ENCODE data around the gene ELMO2.
A peak's percentile ranks its signal among the peaks of the same experiment; 100 is the strongest.

ELMO2 gene

DNA sequence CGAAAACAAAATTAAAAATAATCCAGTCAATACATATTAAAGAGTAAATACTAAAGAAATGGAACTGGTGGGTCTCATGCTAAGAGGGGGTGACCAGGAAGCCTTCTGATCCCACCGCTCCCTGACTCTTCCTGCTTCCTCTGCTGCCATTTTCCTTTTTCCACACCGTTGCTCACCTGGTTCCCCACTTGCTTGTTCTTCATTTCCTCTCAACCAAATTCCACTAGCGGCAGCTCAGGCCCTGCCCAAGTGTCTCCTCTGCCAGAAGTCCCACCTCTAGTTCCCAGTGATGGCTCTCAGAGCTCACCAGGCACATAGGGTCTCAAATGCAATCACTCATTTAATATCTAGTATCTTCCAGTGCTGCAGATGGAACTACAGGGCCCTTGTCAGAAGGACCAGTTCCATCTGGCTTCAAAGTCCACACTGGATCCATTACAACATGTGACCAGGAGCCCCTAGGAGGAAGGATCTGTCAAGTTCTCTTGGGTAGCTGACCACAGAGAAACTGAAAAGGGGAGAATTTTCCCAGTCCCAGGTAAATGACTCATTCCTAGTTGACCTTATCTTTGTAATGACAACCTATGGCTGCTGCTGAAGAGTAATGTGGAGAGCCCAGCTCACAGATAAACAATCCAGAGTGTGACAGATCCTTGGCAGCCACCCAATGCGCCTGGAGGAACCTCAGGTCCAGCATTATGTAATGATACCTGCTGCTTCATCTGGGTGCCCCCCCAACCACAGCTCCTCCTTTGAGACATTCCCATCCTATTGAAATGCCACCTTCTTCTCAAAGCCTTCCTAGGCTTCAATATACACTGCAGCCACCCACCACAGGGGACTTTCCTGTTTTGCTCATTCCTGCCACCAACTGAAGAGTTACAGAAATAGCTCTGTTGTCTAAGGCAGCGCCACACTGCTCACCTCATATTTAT lies 38.2 kb downstream of the ELMO2 start:
- no peak for DNase-seq (ENCODE audit: low spot score)

DNA sequence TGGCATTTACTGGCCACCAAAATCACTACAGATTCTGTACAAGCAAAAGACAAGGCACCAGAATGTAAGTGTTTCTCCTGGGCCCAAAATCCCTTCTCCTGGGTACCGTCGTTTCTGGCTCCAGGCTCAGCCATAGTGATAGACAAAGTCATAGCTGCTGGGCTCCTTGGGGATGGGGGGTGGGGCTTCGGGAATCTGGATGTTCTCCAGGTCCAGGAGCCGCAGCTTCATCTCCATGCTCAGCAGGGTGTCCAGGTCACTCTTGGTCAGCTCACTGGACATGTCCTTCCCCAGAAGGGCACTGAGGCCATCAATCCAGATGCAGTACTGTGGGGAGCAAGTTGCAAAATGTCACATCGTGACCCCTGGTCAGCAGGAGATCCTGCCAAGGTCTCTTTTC lies 39.2 kb downstream of the ELMO2 start:
- no peak for DNase-seq (ENCODE audit: low spot score)

DNA sequence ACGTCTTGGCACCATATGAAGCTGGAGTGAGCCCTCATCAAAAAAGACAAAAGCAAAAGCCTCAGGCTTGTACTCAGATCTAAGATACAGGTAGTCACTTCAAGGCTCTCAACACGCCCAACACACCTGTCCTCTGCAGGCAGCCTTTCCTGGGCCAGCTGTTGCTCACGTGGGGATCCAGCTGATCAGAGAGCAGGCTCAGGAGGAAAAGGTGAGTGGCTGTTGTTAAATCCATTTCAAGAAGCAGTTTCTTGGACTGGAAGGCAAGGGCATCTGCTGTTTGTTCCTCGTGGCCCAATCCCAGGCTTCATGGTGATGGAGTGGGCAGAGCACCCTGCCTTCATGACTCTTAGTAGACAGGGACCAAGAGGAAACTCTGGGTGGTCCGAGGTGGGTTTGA lies 39.6 kb downstream of the ELMO2 start:
- no peak for DNase-seq (ENCODE audit: low spot score)

DNA sequence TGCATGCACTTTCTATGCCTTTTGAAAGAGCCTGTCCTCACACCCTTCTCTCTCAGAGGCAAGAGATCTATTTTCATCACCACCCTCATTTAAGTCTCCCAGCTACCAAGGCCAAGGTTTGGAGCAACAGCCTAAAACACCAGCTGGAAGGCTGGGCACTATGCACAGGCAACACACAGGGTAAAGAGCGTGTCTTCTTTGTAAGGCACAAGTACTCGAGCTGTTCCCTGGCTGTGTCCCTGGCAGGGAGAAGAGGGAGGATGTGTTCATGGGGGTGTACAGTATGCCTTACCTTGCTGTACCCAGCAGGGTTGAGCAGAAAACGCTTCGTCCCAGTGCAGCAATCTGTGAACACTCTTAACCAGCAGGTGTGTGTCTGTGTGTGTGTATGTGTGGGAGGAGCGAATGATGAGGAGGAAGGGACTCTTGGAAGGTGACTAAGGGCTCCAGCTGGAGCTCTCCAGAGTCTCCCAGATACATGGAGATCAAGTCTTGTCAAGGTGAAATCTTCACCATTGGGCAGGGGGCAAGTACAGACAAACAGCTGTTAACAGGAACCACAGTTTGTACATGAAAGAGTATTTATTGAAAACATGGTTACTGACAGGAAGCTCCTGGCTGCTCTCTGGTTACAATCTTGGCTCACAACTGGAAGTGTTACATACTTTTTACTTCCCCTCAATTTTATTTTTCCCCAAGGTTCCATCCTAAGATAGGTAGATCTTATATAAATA lies 40.8 kb downstream of the ELMO2 start:
- DNase-seq (ENCODE audit: low spot score), result no peak

DNA sequence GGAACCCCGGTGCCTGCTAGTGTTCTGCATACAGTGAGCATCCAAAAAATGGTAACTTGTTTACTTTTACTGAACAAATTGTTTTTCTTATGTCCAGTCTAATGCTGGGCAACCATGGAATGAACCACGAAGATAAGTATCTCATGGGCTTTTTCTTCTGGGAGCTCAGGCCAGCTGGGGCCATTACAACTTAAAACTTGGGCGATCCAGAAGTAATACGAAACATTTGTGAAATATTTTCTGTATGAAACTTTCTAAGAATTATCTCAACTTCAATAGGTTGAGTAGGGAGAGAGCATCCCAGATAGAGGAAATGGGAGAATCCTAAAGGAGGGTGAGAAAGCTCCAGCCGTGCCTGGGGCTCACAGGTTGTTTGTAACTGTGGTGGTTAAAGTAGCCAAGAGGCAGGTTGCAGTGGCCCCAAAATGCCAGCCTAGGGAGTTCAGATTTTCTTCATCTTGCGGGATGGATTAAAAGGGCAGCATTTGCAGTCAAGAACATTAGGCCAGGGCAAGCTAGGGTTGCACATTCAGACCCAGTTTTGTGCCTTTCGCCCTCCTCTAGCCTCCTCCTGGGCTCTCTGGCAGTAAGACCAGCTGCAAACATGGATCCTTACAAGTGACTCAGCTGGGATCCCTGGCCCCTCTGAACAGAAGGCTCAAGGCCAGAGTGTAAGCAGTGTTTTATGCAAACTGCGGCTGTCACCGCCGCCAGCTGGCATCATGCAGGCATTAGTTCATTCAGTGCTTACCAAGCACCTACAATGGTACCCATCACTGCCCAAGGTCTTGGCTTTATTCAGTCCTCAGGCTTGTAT lies 41.5 kb downstream of the ELMO2 start:
- DNase-seq (ENCODE audit: low spot score), result no peak

DNA sequence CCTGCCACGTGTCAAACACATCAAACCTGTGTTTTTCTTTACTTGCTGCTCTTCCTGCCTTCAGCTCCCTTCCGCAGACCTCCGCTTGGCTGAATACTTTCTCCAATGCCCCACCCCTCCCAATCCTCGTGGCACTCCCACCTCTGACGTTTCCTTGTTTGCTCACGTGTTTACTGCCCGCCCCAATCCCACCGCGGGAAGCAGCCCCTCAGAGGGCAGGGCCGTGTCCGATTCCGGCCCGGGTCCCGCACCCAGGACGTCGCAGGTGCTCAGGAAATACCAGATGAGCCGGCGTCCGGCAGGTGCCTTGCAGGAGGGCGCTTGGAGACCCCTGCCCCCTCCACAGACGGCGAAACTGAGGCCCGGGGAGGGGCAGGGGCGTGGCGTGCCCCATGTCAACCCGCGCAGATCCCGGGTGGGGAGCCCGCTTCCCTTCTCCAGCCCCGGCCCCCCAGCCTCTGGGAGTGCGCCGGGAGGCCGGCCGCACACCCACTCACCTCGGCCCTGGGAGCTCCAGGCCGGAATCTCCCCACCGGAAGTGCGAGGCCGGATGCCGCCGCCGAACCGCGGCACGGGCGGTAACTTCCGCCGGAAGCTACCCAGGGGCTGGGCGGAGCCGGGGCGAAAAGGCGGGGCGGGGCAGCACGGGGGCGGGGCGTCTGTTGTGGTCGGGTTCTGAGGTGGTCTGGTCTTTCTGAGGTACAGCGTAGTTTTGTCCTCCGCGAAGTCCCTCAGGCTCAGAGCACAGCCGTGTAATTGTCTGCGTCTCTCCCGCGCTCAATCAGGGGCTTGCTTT lies 42.3 kb downstream of the ELMO2 start:
- DNase-seq (ENCODE audit: low spot score), result peak; percentile 98

DNA sequence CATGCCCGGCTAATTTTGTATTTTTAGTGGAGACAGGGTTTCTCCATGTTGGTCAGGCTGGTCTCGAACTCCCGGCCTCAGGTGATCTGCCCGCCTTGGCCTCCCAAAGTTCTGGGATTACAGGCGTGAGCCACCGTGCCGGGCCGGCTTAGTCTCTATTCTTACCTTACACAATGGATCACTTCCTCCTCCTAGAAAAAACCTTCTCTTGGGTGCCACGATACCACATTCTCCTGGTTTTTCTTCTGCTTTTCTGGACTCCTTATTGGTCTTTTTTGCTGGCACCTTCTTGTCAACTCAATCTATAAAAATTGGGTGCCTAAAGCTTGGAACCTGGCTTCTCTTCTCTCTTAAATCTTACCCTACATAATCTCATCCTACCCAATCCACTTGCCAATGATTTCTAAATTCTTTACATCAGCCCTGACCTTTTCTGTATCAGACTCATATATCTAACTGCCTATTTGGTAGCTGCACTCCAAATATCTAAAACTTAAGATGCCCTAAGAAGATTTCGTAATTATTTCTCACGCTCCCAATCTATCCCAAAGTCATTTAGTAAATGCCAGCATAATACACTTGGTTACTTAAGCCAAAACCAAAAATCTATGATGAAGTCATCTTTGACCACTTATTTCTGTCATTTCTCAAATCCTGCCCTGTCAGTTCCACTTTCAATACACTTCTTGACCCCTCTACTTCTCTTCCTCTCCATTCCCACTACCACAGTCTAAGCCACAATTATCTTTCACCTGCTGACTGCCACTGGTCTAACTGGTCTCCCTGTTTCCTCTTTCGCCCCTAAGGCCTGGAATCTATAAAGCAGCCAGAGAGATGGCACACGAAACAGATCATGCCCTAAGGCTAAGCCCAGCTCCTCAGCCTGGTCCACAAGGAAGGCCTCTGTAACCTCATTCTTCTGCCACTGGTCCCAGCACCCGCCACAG lies 43.2 kb downstream of the ELMO2 start:
- DNase-seq (ENCODE audit: low spot score), result no peak

DNA sequence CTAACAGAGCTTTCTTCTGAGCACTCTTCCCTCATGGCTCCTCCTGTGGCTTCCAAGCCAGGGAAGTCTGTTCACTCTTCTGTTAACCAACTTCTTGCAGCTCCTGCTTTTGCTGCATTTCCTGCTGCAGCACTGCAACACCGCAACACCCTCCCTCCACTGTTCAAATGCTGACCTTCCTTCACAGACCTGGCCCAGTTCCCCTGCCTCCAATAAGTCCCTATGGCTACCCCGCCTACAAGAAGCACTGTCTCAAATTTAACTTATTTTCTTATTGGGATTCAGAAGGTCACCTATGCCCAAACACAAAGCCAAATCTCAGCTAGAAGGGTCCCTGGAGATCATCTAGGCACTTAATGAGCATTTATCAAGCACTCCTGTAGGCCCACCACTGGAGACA lies 44.6 kb downstream of the ELMO2 start:
- no peak for DNase-seq (ENCODE audit: low spot score)

DNA sequence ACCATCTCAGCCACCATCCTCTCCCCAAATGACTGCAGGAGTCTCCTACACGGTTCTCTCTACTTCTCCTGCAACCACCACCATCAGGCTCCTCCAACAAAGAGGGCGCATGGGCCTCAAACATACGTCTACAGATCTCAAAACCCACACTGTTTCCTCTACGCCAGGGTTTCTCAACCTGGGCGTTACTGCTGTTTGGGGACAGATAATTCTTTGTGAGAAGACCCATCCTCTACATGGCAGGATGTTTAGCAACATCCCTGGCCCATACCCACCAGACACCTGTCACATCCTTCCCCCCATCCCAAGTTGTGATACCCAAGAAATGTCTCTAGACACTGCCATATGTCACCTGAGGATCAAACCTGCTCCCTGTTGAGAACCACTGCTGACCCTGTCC lies 45.0 kb downstream of the ELMO2 start:
- DNase-seq (ENCODE audit: low spot score), result no peak

DNA sequence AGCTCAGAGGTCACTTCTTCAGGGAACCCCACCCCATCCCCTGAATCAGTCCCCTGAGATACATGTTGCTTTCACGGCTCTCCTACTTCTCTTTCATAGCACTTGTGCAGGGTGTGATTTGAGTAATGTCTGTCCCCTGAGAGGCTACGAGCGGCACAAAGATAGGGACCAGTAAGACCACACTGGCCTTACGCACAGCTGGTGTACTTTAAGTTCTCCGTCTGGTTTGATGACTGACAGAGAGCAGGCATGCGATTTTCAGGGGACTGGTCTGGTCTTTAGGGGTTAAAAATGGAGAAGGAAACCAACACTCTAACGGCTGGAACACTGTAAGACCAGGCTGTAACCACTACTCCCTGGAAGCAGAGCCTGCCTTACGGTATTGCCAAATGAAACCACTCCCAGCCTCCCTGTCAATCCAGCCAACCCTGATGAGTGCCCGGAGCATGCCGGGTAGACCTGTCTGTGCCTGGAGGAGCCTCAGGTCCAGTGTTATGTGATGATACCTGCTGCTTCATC lies 47.1 kb downstream of the ELMO2 start:
- DNase-seq (ENCODE audit: low spot score), result no peak

DNA sequence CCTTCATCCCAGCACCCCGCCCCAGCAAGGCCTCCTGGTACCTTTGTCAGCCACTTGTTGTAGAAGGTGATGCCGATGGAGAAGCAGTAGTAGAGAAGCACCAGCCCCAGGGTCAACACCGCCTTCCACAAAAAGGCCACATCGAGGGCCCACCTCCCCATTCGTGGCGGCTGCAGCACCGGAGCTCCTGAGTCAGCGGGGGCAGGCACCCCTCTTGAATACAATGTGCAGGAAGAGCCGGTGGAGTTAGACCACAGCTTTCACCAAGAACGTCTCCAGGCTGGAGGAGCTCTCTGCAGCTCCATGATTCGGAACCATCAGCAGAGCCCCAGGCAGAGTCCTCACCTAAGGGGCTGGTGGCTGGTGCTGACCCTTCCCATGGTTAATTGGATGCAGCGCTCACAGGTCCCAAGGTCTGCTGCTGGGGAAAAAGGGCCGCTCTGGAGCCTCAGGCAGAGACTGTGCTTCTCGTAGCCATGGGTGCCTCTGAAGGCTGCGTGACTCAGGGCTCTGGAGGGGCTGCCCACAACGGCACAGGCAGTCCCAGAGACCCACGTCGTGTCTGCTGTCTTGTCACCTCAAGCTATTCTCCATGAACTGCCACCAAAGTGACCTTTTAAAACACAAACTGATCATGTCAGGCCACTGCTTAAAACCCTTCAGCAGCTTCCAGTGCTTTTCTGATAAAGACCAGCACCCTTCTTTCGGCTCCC lies 47.9 kb downstream of the ELMO2 start:
- DNase-seq (ENCODE audit: low spot score), result no peak

DNA sequence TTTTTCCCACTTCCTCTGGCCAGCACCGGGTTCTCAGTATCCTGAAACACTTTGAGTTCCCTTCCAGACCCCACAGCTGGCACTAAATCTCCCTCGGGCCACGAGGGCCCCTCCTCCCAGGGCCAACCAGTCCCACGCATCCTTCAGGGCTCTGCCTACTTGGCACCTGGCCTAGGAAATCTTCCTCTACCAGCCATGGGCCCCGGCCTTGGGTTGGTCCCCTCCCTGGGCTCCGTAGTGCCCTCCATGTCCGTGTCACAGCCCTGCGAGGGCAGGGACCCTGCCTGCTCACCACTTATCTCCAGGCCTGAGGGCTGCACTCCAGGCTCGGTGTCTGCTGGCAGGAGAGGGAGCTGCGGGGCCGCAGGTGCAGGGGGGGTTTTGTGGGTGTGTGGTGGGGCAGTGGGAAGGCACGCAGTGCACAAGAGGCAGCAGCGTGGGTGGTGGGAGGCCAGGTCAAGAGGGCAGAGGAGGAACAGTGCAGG lies 49.3 kb downstream of the ELMO2 start:
- peak; percentile 24 for DNase-seq (ENCODE audit: low spot score)

DNA sequence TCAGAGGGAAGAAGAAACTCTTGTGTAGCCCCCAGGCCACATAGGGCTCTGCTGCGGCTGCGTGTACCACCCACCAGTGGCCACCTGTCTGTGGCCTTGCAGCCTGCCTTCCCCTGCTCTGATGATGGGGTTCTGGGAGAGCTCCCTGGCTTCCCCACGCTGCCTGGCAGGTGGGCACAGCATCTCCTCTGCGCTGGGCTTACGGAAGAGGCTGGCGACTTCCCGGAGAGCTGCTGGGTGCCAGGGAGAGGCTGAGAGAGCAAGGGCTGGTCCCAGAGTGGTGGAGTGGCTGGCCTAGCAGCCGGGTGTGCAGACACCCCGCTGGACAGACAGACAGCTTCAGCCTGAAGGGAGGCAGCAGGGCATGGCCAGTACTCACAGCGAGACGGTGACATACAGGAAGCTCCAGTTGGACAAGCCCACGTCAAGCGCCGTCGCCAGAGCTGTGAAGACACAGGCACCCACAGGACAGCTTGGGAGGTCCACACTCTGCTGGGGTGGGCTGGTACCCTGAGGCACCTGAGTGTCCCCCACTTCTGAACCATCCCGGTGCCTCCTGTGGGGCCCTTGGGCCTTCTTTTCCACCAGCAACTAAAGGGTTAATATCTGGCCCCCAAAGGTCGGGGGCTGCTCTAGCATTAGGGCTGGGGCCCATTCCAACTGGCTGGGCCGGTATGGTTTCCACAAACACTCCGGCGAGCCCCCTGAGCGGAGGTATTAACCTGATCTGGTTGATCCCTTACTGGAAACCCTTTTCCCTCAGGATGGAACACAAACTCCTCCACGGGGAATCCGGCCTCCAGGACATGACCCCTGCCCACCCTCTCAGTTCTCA lies 50.0 kb downstream of the ELMO2 start:
- DNase-seq (ENCODE audit: low spot score), result no peak

DNA sequence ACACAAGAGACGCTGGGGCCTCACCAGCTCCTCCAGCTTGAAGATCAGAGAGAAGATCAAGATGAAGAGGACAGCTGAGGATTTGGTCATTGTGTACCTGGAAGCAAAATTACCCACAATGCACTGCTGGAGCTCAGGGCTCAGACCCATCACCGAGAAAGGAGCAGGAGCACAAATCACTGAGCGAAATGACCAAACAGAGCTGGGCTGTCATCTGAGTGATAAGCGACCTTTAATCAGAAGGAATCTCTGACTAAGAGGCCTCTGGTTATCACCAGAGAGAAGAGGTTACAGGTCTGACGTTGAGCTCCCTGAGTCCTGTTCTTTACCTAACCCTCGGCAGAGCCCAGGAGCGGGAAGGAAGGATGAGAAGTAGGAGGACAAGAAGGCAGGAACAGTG lies 50.6 kb downstream of the ELMO2 start:
- no peak for DNase-seq (ENCODE audit: low spot score)

DNA sequence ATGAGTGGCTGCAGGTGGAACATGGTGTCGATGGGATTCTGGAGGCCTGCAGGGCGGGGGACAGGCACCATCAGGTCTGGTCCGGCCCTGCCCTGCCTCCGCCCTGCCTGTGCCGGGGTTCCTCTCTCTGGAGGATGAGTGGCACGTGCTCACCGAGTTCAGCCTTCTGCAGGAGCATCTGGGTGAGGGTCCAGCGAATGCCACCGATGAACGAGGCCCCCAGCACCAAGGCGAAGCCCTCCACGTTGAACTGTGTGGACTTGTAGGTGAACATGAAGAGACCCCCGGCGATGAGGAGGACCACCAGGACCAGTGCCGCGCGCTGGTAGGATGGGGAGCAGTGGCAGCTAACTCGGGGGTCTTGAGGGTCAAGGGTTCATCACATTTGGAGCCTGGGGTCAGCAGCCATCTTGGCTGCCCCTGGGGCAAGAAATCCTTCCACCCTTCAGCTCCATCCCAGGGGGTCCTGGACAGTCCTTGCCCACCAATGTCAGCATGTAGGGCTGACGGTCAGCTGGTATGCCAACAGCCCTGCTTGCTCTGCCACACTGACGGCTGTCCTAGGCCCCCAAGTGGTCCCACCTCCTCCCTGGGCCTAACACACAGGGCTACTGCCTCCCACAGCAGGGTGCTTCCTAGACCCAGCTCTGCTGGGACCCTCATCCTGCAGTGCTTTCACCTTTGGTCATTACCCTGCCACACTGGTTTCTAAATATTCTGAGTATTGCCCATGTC lies 51.3 kb downstream of the ELMO2 start:
- DNase-seq (ENCODE audit: low spot score), result no peak

DNA sequence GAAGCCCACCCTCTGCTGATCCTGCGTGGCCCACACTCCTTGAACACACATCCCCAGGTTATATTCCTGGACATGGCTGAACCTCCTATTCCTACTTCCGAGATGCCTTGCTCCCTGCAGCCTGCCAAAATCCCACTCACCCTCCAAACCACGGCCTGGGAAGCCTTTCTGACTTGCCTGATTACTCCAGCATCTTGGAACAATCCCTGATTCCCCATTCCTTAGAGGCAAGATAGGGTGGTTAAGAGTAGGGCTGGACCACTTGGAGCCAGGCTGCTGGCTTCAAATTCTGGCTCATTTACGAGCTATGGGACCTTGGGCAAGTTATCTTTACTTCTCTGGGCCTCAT lies 52.2 kb downstream of the ELMO2 start:
- DNase-seq (ENCODE audit: low spot score), result no peak

DNA sequence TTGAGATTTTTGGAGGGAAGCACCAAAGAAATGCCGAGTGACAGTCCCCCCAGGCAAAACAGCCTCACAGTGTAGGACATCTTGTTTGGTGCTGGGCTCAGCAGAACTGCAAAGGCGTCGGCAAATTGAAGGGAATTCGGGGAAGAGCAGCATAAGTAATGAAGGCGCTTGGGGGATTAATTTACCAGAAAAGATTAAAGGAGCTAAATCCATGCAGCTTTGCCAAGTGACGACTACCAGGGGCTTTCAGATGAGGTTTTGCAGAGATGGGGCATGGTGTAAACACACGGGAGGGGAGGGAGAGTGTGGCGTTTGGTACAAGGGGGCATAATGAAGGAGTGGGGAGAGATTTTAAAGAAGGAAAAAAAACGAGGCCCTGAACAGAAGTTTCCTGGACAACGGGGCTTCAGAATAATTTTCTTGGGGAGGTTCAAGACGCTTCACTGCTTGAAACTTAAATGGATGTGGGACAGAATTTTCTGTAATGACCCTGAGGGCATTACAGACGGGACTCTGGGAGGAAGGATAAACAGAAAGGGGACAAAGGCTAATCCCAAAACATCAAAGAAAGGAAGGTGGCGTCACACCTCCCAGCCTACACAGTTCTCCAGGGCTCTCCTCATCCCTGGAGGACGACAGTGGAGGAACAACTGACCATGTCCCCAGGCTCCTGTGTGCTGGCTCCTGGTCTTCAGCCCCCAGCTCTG lies 52.8 kb downstream of the ELMO2 start:
- no peak for DNase-seq (ENCODE audit: low spot score)

All from AG20443 (cell line).